K562 (cell line): ENCODE results near the gene AQP9. TPM values are rescaled to one million over a fixed set of nuclear protein-coding genes. Genes with fewer than 3 reads are reported as not detected.

Source experiments
- ATAC-seq: fragments of 200-7000 bp; cut with Tn5 transposase; 3 replicates; pipeline ENCODE4 v1.9.1; 2020; ENCODE audit warnings: moderate library complexity
- BruUV-seq: library from RNA; stranded (reverse); fragments of 400-500 nt; replicated peaks from 2 replicates; lab custom pipeline; 2021; lab: Mats Ljungman, UMichigan
- CTCF ChIA-PET: fragments of 300-600 bp; formaldehyde crosslinking; extraction: SDS; loops from one replicate; lab custom pipeline; 2021; ENCODE audit warnings: low intra/inter-chr PET ratio; lab: Yijun Ruan, JAX
- POLR2A ChIA-PET: fragments of 300-600, 350-650 bp; sonication (Branson Sonifier 250); formaldehyde crosslinking; extraction: SDS; loops from one replicate; lab custom pipeline; 2021; ENCODE audit warnings: antibody characterized with exemption, inconsistent platforms; lab: Yijun Ruan, JAX
- DNase-seq, 4 experiments: peaks; one replicate each; pipeline versions ENCODE4 v3.0.0 to v3.0.0-alpha.2; 2011 to 2018; ENCODE audit warnings: low spot score in 3 of 4, mixed read lengths in 3 of 4; ENCODE audit errors: extremely low read depth in 1 of 4
- FAIRE-seq: peaks from 2 replicates; lab custom pipeline; 2011; peaks lifted over from hg19 to GRCh38; lab: Jason Lieb, UNC
- H2AFZ ChIP-seq: 2 replicates; pipeline ENCODE4 v1.6.0; 2011; ENCODE audit warnings: low read depth, low read length, control low read depth, inconsistent platforms
- H3K27ac ChIP-seq: fragments of 200-600 bp; 3 replicates; pipeline ENCODE4 v1.8.0; 2011; ENCODE audit warnings: low read depth, mild to moderate bottlenecking, control low read depth, inconsistent platforms, low read length, moderate library complexity, mixed read lengths; ENCODE audit errors: extremely low read depth
- H3K27me3 ChIP-seq, 2 experiments: fragments of 300-600 bp in 1 of 2; 2 replicates in 1 of 2; 3 replicates in 1 of 2; pipeline versions ENCODE4 v1.6.0 to v1.8.0; 2011; ENCODE audit warnings: inconsistent platforms in 2 of 2, low read length in 2 of 2, mild to moderate bottlenecking in 1 of 2, mixed read lengths in 1 of 2, moderate library complexity in 1 of 2; ENCODE audit not compliant: control insufficient read depth in 2 of 2, insufficient read depth in 2 of 2
- H3K36me3 ChIP-seq: fragments of 300-600 bp; 3 replicates; pipeline ENCODE4 v1.8.0; 2011; ENCODE audit warnings: mild to moderate bottlenecking, low read length, inconsistent platforms; ENCODE audit not compliant: control insufficient read depth, insufficient read depth
- H3K4me1 ChIP-seq, 2 experiments: fragments of 200-600 bp in 1 of 2; replicated peaks in 1 of 2; 2 replicates in 1 of 2; 3 replicates in 1 of 2; pipeline versions ENCODE4 v1.5.1 to v1.8.0; 2011; ENCODE audit warnings: inconsistent platforms in 2 of 2, low read length in 2 of 2, mild to moderate bottlenecking in 1 of 2, mixed read lengths in 1 of 2, moderate library complexity in 1 of 2; ENCODE audit not compliant: control insufficient read depth in 2 of 2, insufficient read depth in 2 of 2
- H3K4me2 ChIP-seq: 2 replicates; pipeline ENCODE4 v1.6.1; 2011; ENCODE audit warnings: low read length, control low read depth, inconsistent platforms, mixed read lengths; ENCODE audit not compliant: insufficient read depth
- H3K4me3 ChIP-seq: fragments of 200-600 bp; sonication (generic), shearing (Covaris generic); 2 replicates; pipeline ENCODE4 v1.5.1; 2016; ENCODE audit warnings: control low read depth, inconsistent platforms
- H3K79me2 ChIP-seq: fragments of 200-600 bp; 3 replicates; pipeline ENCODE4 v1.8.0; 2011; ENCODE audit warnings: low read length, inconsistent platforms; ENCODE audit not compliant: control insufficient read depth, insufficient read depth
- H3K9ac ChIP-seq, 2 experiments: 2 replicates each; pipeline versions ENCODE4 v1.6.0 to v1.6.1; 2011; ENCODE audit warnings: low read depth in 2 of 2, low read length in 2 of 2, control low read depth in 1 of 2, inconsistent platforms in 1 of 2, mild to moderate bottlenecking in 1 of 2, mixed read lengths in 1 of 2; ENCODE audit not compliant: insufficient read depth in 1 of 2
- H3K9me1 ChIP-seq: one replicate; pipeline ENCODE4 v1.6.0; 2011; ENCODE audit warnings: inconsistent platforms, mild to moderate bottlenecking, low read length, moderate library complexity; ENCODE audit not compliant: control insufficient read depth, insufficient read depth
- H3K9me3 ChIP-seq: replicated peaks from 2 replicates; pipeline ENCODE4 v1.5.1; 2011; ENCODE audit warnings: low read depth, low read length, inconsistent platforms; ENCODE audit not compliant: control insufficient read depth, insufficient read depth
- H4K20me1 ChIP-seq: replicated peaks from 2 replicates; pipeline ENCODE4 v1.6.1; 2011; ENCODE audit warnings: low read length, inconsistent platforms, mixed read lengths; ENCODE audit not compliant: control insufficient read depth, insufficient read depth
- ELF1 ChIP-seq: fragments of 200-800 bp; sonication (Bioruptor generic); IDR thresholded peaks from 2 replicates; pipeline ENCODE4 v1.6.1; 2016; ENCODE audit warnings: missing genetic modification characterization, missing compliant biosample characterization
- HMG20B ChIP-seq: fragments of 250-450 bp; sonication (Bioruptor Pico); IDR thresholded peaks from 2 replicates; pipeline ENCODE4 v1.5.0; 2021; ENCODE audit warnings: mild to moderate bottlenecking
- IRF9 ChIP-seq: fragments of 450-650 bp; IDR thresholded peaks from 2 replicates; pipeline ENCODE4 v1.6.1; 2016; ENCODE audit warnings: missing biosample characterization, missing genetic modification characterization
- MNT ChIP-seq, 2 experiments: fragments of 450-650 bp; conservative IDR thresholded peaks; 2 replicates each; pipeline ENCODE4 v1.6.1; 2017; ENCODE audit warnings: mild to moderate bottlenecking in 2 of 2, moderate library complexity in 2 of 2
- PKNOX1 ChIP-seq: fragments of 450-650 bp; IDR thresholded peaks from 2 replicates; pipeline ENCODE4 v1.6.1; 2016
- PTRF ChIP-seq: fragments of 450-650 bp; IDR thresholded peaks from 2 replicates; pipeline ENCODE4 v1.6.1; 2016; ENCODE audit warnings: mild to moderate bottlenecking, missing genetic modification characterization, missing compliant biosample characterization
- PTTG1 ChIP-seq: fragments of 450-650 bp; IDR thresholded peaks from 2 replicates; pipeline ENCODE4 v1.6.1; 2016; ENCODE audit warnings: low read depth, mild to moderate bottlenecking, missing genetic modification characterization, missing compliant biosample characterization
- SAFB2 ChIP-seq: fragments of 200-400 bp; formaldehyde crosslinking; IDR thresholded peaks from 2 replicates; pipeline ENCODE4 v1.6.1; 2018; ENCODE audit warnings: borderline replicate concordance, low read length, low read depth, moderate library complexity; ENCODE audit not compliant: severe bottlenecking
- SLC30A9 ChIP-seq: fragments of 250-450 bp; sonication (Bioruptor Pico); IDR thresholded peaks from 2 replicates; pipeline ENCODE4 v1.8.0; 2022; ENCODE audit warnings: mild to moderate bottlenecking, moderate library complexity
- SNRNP70 ChIP-seq: fragments of 200-400 bp; formaldehyde crosslinking; optimal IDR thresholded peaks from 2 replicates; pipeline ENCODE3; 2017; ENCODE audit warnings: low read depth, low read length
- SPI1 ChIP-seq: IDR thresholded peaks from 2 replicates; pipeline ENCODE4 v1.6.1; 2011; ENCODE audit warnings: low read depth, low read length, control low read depth, borderline replicate concordance
- XRCC4 ChIP-seq: IDR thresholded peaks from one replicate; pipeline ENCODE4 v1.6.1; 2011; ENCODE audit not compliant: insufficient read depth, insufficient read length; ENCODE audit errors: extremely low read depth
- ZNF174 ChIP-seq: fragments of 250-450 bp; sonication (Bioruptor Pico); IDR thresholded peaks from 2 replicates; pipeline ENCODE4 v1.4.0; 2020; ENCODE audit warnings: mild to moderate bottlenecking
- ZNF586 ChIP-seq: fragments of 450-650 bp; formaldehyde crosslinking; conservative IDR thresholded peaks from 2 replicates; pipeline ENCODE4 v1.4.0; 2020; ENCODE audit warnings: mild to moderate bottlenecking, moderate library complexity
- WGBS: fragments of 100-300 bp; shearing (Covaris generic); methylation state at CpG from one replicate; pipeline ENCODE4 v1.1.6; 2016; ENCODE audit warnings: low coverage, mixed read lengths; ENCODE audit not compliant: insufficient coverage; ENCODE audit errors: missing lambda C conversion rate; 5-methylcytosine and 5-hydroxymethylcytosine counted together
- in situ Hi-C: fragments of 300-500 bp; cut with MboI; formaldehyde crosslinking; loops from 4 replicates; pipeline ENCODE4 v1.15.0; 2018; ENCODE audit warnings: inconsistent platforms, mixed read lengths
- intact Hi-C: fragments of 100-400 bp; cut with micrococcal nuclease; formaldehyde crosslinking; loops from 2 replicates; pipeline ENCODE4 v1.14.2; 2022
- polyA plus RNA-seq, 8 experiments: library from polyadenylated mRNA; depleted of rRNA in 4 of 8; stranded (reverse) in 5 of 8; unstranded in 3 of 8; fragments of >200 nt; fragmentation: Nextera tagmentation in 2 of 8; fragmentation: Illumina TruSeq in 1 of 8; extraction: Ambion mirVana in 2 of 8; extraction: Trizol in 1 of 8; gene quantifications; 2 replicates each; pipeline versions ENCODE4 v1.2.1 to v1.2.3, GENCODE V29; 2011 to 2014; ENCODE audit warnings: inconsistent platforms in 1 of 8, missing spikeins in 1 of 8
- total RNA-seq, 7 experiments: library from RNA; depleted of rRNA in 6 of 7; stranded (reverse); fragments of >200 nt in 6 of 7; fragmentation: Illumina TruSeq in 2 of 7; extraction: Trizol in 2 of 7; gene quantifications; 2 replicates each; pipeline versions ENCODE4 v1.2.1 to v1.2.3, GENCODE V29; 2011 to 2021; ENCODE audit warnings: low replicate concordance in 1 of 7

AQP9 gene
- total and polyA plus RNA-seq, 9 of the 15 experiments (the other 6 are each of a cell fraction or from before 2014, with no cell fraction given) = 0.04 to 0.33 (median 0.07) TPM; not detected in 4

GRCh38 chr15:58232281-58233065 lies 94.3 kb downstream of the AQP9 start:
- intact Hi-C loops = loop anchor here (5.0 kb wide), 1 partner anchor 200 kb away; the partner anchor contains the start of gene LIPC
- ChIA-PET CTCF (no interaction called here), POLR2A (no interaction called here)
- no peak overlapping the region for H3K27ac ChIP-seq
- no peak overlapping the region for H3K4me3 ChIP-seq
- H3K9me1 ChIP-seq = no peaks in the 10 kb centered on the region
- no peaks in the 10 kb centered on the region for H3K9me3 ChIP-seq
- H2AFZ ChIP-seq = no peak overlapping the region
- TF ChIP-seq ZNF174 = no peak
- no peak for TF ChIP-seq SLC30A9
- TF ChIP-seq IRF9 (tag) = no peak
- 0 out of 2 replicates have a peak, but pooled peaks have one; percentile 8 for TF ChIP-seq PKNOX1
- no peak for TF ChIP-seq MNT (conservative IDR thresholded peaks at IDR 0.05)
- no peak for TF ChIP-seq HMG20B (CRISPR knock-in tag)
- TF ChIP-seq ZNF586 (CRISPR knock-in tag) = no peak
- TF ChIP-seq PTRF (tag) = no peak
- TF ChIP-seq ELF1 (tag) = no peak
- TF ChIP-seq SPI1 = 0 out of 2 replicates have a peak, but pooled peaks have one; percentile 40
- no peak for TF ChIP-seq PTTG1 (tag)
- TF ChIP-seq SAFB2 = no peak
- TF ChIP-seq XRCC4 = no peak
- no peak for TF ChIP-seq SNRNP70
- no TSS peak for BruUV-seq
- no peaks in the 10 kb centered on the region for H3K79me2 ChIP-seq
- ATAC-seq (no peak), FAIRE-seq (no peak), DNase-seq (no peak)
- no peaks in the 10 kb centered on the region; a peak in 1 of 5 replicates for H3K4me1 ChIP-seq
- H3K4me2 ChIP-seq = no peak overlapping the region
- in situ Hi-C loops = loop anchor here (5.0 kb wide), 1 partner anchor 525 kb away; no protein-coding TSS in a partner anchor
- WGBS = 31% methylated on average over 3 of the region's 3 CpGs
- no peaks in the 10 kb centered on the region for H3K36me3 ChIP-seq
- no peak overlapping the region for H3K9ac ChIP-seq
- H4K20me1 ChIP-seq = no peaks in the 10 kb centered on the region
- no peaks in the 10 kb centered on the region for H3K27me3 ChIP-seq
